HG03460 (cell line): ENCODE data around the gene CTF1.
"Not testable (repeated sequence)": the region's sequence is repeated elsewhere in the genome, so short reads cannot be mapped to it uniquely, and the experiment has no call there.

Experiments used
- ATAC-seq: cut with Tn5 transposase; IDR thresholded peaks from one replicate; pipeline ENCODE4 v1.9.1; 2021; ENCODE audit not compliant: unreplicated experiment

Gene CTF1

GRCh38 chr16:30928390-30928789, 32.0 kb downstream of the CTF1 start:
- ATAC-seq, result no peak

- no peak for ATAC-seq
These were observed 32.8 kb downstream of the CTF1 start for GRCh38 chr16:30929167-30929566.

GRCh38 chr16:30930160-30930571, 33.8 kb downstream of the CTF1 start:
- no peak for ATAC-seq

GRCh38 chr16:30931068-30931650, 34.7 kb downstream of the CTF1 start:
- no peak for ATAC-seq

DNA sequence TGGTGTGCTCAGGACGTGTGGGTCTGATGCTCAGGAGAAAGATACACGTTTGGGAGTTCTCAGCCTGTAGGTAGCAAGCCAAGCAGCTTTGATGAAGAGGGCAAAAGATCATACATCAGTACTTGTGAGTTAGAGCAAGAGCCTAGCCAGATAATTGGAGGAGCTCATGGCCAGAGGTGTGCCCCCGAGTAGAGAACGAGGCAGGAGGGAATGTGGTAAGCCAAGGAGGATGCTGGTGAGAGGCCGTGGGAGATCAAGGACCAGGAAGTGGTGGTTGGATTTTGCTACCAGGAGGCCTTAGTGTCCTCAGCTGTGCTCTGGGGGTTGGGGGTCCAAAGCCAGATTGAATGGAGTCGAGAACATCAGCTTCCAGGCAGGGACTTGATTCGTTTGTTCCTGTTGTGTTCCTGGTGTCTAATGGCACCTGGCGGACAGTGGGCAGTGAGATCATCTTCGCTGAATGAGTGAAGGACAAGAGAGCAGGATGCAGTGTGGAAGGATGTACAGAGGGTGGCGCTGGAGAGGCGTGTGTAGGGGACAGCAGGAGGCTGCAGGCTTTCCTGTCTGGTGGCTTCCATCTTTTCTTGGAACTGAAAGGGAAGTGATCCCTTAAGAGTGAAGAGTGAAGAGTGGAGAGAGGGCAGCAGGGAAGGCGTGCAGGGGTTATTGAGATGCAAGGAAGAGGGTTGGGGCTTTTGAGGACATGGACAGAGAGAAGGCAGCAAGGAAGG, 38.6 kb downstream of the CTF1 start:
- no peak for ATAC-seq

DNA sequence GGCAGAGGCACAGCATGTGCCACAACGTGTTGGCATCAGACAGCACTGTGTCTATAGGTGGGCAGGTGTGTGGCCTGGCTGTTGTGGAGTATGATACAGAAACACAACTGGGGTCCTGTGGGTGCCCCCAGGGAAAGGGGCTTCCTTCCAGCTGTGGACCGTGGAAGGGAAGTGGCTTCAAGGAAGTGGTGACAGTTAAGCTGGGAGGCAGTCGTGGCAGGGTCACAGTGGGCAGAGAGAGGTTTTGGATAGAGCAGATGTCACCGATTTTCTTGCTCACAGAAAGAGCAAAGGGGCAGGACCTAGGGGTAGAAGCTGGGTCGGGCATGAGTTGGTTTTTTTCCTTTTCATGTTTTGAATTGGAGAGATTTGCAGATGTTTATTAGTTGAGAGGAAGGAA, 41.3 kb downstream of the CTF1 start:
- ATAC-seq, result no peak

DNA sequence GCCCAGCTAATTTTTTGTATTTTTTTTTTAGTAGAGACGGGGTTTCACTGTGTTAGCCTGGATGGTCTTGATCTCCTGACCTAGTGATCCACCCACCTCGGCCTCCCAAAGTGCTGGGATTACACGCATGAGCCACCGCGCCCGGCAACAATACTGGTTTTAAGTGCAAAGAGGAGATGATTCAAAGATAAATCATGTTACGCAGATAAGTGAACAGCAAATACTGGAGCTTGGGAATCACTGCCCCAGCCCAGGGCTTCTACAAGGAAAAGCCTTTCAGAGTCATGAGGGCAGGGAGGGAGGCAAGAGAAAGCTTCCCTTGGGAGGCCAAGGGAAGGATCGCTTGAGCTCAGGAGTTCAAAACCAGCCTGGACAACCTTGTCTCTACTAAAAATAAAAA, 43.2 kb downstream of the CTF1 start:
- ATAC-seq, result not testable (repeated sequence)

- ATAC-seq, result peak; percentile 82
These were observed 45.4 kb downstream of the CTF1 start for GRCh38 chr16:30941600-30942425.

- ATAC-seq, result no peak
These were observed 46.0 kb downstream of the CTF1 start for GRCh38 chr16:30942426-30942806.

GRCh38 chr16:30944352-30944751, 47.9 kb downstream of the CTF1 start:
- ATAC-seq, result no peak

DNA sequence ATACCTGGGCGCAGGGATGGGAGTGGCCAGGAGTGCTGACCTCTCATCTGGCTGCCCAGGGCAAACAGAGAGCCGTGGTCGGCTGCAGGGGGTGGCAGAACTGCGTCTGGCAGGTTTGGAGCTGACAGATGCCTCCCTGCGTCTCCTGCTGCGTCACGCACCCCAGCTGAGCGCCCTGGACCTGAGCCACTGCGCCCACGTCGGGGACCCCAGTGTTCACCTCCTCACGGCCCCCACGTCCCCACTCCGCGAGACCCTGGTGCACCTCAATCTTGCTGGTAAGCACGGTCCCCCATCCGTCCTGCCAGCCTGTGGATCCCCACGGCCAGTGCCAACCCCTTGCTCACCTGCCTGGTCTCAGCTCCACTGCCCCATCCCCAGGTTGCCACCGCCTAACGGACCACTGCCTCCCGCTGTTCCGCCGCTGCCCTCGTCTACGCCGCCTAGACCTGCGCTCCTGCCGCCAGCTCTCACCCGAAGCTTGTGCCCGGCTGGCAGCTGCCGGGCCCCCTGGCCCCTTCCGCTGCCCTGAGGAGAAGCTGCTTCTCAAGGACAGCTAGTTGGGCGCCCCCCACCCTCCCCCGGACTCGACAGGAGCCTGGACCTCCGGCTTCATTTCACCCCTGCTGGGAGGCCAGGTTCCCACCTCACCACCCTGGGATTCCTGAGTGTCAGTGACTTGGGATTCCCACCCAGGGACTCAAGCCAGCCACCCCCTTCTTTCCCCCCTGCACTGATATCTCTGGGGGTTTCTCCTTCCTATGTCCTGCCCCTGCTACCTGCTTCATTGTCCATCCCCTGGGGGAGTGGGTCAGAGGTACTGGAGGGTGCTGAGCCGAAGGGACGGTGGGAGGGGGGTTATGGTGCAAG, 50.5 kb downstream of the CTF1 start:
- ATAC-seq, result no peak

- no peak for ATAC-seq
These were observed 51.1 kb downstream of the CTF1 start for GRCh38 chr16:30947541-30947858.

DNA sequence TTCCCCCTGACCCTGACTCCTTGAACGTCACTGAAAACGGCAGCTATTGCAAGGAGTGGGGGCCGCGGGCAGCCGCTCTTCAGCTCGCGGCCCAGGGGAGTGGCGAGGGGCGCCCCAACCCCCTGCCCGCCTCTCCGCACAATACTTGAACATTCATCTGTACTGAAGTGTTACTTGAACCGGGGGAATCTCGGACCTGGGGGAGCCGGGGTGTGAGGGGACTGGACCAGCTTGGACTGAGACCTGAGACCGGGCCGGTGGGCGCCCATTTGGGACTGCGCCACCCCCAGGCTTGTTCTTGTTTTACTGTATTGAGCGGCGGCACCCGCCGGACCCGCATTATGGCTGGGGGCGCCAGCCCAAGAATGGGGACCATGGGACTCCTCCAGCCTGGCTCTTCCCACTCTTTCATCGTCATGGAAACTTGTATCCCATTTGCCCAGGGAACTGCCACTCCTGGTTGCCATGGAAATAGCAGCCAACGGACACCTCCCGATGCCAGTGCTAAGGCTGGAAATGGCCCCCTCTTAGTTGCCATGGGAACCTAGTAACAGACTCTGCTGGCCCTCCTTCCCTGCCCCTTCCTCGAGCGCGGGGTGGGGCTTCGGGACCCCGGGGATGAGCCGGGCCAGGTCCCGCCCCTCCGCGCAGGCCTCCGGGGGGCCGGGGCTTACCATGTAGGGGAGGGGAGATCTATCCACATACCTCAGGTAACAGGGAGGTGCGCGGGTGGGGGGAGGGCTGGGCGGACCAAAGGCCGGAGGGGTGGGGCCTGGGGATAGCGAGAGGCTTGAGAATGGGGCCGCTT, 51.6 kb downstream of the CTF1 start:
- no peak for ATAC-seq

GRCh38 chr16:30948667-30949649, 52.5 kb downstream of the CTF1 start, which contains the start of gene ORAI3:
Gene ORAI3, plus strand, starts transcription at chr16:30949068. Its CDS starts 222 bp downstream, at chr16:30949290.
- ATAC-seq, result peak; percentile 71

DNA sequence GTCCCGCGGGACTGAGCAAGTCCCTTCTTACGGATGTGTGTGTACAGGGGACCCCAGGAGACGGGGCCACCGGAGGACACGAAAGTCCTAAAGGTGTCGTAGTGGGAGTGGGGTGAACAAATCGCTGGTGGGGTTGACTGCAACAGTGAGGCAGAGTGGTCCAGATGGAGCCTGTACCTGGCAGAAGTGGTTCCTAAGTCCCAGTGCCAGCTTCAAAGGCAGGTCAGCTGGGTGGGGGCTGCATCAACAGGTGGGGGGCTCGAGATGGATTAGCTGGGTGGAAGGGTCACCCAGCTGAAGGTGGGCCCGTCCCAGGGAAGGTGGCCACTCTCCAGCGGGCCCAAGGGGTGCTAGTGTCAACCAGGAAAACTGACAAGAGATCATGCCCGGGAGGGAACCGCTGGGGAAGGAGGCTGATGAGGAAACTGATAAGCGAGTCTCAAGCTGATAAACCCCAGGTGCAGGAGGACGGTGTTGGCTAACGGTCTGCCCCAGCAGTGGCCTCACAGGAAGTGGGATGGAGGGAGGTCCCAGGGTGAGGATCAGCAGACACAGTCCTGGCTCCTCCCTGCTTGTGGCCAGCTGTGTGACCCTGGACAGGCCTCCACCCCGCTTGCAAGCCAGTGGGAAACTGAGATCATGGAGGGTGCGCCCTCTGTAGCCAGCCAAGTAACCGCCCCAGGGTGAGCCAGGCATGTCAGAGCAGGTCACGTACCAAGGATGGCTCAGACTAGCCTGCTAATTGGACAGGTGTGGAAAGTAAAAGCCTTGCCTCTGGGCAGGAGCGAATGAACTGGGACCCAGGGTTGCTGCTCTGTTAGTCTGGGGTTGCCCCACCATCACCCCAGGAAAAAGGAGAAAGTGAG, 53.5 kb downstream of the CTF1 start:
- peak; percentile 50 for ATAC-seq

- ATAC-seq, result no peak
These were observed 54.2 kb downstream of the CTF1 start for GRCh38 chr16:30950516-30951065.

- no peak for ATAC-seq
These were observed 54.8 kb downstream of the CTF1 start for GRCh38 chr16:30951193-30951592.

- ATAC-seq, result no peak
These were observed 55.3 kb downstream of the CTF1 start for GRCh38 chr16:30951750-30952149.
